ENCODE measurements around the gene HIF3A.

Gene HIF3A

DNA sequence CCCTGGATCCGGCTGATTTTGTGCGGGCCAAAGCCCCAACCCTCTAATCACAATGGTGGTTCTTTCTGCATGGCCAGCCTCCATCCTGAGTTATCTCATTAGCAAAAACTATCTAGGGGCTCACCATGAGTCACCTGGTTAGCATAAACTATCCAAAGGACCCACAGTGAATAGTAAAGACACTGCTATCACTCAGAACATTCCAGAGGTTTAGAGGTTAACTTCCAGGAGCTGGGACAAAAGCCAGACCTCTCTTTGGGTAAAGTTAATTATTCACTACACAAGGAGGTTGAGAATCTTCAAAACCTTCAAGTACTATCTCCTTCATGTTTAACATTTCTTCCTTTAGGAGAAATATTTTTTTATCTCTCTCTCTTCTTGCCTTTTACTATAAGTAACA, 31.2 kb downstream of the HIF3A start:
- no peak for DNase-seq (ENCODE audit: low spot score)

DNA sequence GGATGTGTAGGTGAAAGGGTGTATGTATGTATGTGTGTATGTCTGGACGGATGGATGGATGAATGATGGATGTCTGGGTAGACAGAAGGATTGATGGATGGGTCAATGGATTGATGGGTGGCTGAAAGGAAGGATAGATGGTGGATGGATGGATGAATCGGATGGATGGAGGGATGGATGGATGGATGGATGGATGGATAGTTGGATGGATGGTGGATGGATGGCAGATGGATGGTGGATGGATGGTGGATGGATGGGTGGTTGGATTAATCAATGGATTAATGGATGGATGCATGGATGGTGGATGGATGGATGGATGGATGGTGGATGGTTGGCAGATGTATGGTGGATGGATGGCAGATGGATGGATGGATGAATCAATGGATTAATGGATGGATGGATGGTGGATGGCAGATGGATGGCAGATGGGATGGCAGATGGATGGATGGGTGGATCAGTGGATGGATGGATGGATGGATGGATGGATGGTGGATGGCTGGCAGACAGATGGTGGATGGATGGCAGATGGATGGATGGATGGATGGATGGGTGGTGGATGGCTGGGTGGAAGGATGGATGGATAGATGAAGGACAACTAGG, 33.6 kb downstream of the HIF3A start:
- no peak for DNase-seq (ENCODE audit: low spot score)

DNA sequence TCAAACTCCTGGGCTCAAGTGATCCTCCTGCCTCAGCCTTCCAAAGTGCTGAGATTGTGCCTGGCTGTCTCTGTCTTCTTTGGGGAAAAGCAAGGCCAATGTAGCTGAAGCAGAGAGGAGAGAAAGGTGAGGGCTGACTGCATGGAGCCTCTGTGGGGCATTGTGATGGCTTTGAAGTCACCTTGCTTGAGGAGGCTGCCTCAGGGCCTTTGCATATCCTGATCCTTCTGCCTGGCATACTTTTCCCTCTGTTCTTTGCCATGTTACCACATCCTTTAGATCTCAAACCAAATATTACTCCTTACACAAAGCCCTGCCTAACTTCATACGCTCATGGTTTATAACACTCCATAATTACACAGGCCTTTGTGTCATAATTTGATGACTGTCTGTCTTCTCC, 40.6 kb downstream of the HIF3A start:
- DNase-seq (ENCODE audit: low spot score), result no peak

DNA sequence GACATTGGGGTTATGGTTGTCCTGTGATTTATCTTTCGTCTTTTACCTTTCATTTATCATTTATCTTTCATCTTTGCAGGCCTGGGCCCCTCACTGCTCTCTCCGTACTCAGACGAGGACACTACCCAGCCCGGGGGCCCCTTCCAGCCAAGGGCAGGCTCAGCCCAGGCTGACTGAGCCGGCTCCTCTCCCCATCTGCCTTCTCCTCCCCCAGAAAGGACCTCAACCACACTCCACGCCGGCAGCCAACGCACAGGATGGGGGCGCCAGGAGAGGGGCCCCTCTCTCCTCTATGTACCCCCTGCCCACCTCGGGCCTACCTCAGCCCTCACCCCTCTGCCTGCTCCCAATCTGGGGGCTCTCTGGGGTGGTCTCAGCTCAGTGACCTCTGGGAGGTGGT, 42.6 kb downstream of the HIF3A start:
- DNase-seq (ENCODE audit: low spot score), result no peak

DNA sequence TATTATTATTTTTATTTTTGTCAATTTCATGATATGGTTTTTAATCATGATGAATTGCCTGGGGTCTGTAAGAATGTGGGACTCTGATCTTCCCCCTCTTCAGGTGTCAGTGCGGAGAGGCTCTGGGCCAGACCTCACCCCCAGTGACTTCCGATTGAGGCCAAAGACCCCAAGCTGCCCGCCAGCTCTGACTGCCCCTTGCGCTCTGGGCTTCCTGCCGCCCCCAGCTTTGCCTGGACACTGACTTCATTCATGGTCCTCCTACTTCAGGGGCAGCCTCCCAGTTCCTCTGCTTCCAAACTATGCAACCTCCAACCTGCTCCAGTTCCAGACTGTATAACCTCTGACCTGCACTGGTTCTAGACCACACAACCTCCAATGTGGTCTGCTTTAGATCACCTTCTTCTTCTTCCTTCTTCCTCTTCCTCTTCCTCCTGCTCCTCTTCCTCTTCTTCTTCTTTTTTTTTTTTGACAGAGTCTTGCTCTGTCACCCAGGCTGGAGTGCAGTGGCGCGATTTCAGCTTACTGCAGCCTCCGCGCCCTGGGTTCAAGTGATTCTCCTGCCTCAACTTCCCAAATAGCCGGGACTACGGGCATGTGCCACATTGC, 43.3 kb downstream of the HIF3A start:
- DNase-seq (ENCODE audit: low spot score), result no peak

DNA sequence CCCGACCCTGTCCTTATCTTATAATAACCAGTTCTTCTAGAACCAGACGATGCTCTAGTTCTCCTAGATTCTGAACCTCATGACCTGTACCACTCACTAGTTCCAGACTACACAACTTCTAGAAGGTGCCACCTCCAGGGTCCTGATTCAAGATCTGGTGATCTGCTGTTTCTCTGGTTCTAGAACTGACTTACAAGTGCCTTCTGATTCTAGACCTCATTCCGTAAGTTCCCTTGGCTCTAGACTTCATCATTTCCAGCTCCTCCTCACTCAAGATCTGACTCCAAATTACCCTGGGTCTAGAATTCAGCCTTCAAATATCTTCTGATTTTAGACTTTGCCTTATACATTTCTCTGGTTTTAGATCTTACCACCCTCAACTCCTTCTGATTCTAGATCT, 45.1 kb downstream of the HIF3A start:
- no peak for DNase-seq (ENCODE audit: low spot score)

DNA sequence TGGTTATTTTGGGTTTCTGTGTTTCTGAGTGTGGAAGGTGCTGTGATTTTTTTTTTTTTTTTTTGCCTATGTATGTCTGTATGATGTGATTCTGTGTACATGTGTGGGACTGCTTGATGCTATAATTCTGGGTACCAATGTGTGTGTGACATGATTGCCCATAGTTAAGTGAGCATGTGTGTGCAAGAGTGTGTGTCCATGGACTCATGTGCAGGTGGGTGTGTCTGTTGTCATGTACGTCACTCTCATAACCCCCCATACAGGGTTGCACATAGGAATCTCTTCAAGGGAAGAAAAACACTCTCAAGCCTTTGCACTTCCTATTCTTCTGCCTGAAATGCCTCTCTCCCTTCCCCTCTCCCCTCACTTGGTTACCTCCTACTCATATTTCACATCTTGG, 47.5 kb downstream of the HIF3A start:
- no peak for DNase-seq (ENCODE audit: low spot score)

DNA sequence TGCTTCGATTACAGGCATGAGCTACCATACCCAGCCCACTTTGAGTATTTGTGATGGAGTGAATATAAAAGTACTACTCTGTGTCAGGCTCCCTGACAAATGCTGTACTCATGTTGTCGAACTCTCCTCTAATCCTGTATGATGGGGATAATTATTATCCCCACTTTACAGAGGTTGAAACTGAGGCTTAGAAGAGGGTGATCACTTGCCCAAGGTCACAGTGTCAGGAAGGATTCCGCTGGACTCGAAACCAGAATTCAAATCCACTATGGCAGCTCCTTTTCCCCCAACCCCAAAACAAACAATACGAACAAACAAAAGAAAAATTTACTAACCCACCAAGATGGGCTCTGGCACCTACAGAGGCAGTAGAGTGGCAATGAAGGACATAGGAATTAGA, 48.3 kb downstream of the HIF3A start:
- no peak for DNase-seq (ENCODE audit: low spot score)

DNA sequence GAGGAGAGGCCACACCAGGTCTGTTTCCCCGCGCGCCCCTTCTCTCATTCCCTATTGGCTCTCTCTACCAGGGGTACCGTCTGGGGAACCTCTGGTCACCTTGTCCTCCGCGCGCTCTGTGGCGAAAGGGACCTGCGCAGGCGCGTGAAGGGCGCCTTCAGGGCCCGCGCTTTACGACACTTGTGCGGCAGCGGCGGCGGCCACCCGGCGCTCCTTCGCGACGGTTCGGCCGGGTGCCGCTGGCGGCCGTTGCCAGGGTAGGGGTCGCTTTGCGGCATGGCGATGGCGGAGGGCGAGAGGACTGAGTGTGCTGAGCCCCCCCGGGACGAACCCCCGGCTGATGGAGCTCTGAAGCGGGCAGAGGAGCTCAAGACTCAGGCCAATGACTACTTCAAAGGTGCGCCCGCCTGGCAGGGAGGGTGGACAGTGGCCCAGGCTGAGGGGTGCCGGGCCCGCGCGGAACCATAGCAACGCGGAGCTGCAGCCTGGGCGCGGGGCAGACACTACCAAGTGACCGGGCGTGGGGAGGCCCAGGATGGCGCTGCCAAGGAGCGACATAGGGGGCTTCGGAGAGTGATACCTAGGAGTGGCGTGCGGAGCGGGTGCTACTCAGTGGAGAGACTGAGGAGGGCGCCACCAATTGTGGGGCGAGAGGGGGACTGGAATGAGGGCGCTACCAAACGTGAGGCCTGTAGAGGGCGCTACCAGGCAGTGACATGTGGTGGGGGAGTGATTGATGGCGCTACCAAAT, 50.2 kb downstream of the HIF3A start, which contains the start of gene PPP5C:
Gene PPP5C, plus strand, starts transcription at position 267 of the 751 bp plus-strand sequence. Its CDS starts 10 bp downstream, at position 277.
- peak; percentile 85 for DNase-seq (ENCODE audit: low spot score)

DNA sequence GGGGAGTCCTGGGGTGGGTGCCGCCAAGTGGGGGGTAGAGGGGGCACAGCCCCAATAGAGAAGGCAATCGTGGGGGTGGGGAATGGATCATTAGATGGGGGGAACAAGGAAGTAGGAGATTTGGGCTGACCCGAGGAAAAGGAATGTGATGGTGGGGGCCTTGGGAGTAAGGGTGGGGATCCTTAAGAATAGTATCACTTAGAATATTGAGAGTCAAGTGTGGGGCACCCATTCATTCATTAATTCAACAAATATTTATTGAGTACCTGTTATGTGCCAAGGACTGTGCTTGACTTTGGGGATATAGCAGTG, 50.7 kb downstream of the HIF3A start:
- no peak for DNase-seq (ENCODE audit: low spot score)

DNA sequence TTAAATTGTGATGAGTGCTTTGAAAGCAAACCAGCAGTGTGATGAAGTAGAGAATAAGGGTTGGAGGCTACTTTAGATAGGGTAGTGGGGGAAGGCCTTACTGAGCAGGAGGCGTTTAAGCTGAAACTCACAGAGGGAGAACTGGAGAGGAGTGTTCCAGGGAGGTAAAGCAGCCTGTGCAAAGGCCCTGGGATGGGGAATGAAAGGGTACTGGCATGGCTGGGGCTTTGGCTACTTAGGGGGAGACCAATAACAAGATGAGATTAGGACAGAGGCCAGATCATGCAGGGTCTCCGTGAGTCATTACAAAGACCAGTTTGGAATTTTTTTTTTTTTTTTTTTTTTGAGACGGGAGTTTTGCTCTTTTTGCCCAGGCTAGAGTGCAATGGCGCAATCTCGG, 51.1 kb downstream of the HIF3A start:
- DNase-seq (ENCODE audit: low spot score), result no peak

DNA sequence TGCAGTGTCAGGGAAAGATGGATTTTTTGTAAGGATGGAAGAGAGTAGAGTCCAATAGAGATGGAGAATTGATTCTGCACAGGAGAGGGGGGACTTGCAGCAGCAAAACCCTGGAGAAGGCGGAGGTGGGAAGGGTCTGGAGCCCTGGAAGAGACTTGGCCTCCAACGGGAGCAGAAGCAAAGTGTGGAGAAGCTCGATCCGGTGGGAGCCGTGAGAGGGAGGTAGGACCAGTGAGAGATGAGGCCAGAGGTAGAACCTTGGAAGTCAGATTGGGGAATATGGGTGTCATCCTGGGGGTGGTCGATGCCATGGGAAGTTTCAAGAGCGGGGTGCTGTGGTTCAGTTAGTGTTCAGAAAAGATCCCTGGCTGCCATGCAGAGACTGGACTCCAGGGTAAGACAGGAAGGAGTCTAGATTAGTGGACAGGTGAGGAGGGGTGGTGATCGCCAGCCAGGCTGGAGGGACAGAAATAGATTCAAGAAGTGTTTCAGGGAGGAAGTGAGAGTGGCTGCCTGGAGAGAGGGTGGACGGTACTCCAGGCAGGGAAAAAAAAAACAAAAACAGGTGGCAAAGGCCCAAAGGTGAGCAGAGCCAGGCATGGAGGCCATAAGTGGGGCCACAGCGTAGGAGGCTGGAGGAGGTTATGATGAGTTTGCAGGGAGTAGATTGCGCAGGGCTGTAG, 52.6 kb downstream of the HIF3A start:
- DNase-seq (ENCODE audit: low spot score), result no peak

DNA sequence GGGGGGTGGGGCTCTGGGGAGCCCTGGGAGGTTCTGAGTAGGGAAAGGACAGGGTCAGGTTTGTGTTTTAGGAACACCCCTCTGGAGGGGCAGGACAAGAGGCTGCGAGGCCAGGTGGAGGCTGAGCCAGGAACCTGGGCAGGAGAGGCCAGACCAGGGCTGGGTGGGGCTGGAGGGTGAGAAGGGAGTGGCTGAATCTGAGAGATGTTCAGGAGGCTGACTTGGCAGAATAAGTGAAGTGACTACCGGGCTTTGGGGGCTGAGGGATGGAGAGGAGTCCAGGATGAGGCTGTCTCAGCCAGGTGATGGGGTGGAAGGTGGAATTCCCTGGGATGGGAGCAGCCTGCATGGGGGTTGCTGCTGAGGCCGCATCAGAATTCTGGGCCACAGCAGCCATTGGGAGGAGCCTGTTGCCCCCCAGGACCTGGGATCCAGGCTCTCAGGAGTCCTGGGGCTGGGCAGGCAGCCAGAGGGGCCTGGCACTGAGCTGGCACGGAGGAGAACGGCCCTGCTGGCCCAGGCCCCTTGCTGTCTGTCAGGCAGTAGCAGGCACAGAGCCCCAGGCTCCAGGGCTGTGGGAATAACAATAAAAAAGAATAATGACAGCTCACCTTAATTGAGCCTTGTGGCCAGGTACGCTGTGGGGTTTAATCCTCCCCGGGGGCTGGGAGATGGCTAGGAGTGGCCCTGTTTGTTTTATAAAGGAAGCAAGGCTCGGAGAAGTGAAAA, 53.4 kb downstream of the HIF3A start:
- no peak for DNase-seq (ENCODE audit: low spot score)

DNA sequence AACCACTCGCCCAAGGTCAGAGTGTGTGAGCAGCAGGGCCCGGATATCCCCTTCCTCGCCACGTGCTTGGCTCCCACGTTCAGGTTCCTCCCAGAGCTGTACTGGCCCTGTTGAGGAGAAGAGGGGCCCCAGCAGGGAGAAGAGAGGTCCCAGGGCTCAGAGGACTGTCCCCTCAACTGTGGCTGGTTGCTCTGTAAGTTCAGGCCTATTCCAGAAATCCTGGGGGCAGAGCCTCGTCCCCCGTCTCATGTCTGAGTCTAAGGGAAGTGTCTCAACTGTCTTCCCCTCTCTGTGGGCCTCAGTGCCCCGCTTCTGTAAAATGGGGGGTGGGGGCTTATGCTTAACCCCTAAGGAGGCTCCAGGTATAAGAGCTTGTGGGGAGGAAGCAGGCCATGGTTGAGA, 53.9 kb downstream of the HIF3A start:
- DNase-seq (ENCODE audit: low spot score), result peak; percentile 14

DNA sequence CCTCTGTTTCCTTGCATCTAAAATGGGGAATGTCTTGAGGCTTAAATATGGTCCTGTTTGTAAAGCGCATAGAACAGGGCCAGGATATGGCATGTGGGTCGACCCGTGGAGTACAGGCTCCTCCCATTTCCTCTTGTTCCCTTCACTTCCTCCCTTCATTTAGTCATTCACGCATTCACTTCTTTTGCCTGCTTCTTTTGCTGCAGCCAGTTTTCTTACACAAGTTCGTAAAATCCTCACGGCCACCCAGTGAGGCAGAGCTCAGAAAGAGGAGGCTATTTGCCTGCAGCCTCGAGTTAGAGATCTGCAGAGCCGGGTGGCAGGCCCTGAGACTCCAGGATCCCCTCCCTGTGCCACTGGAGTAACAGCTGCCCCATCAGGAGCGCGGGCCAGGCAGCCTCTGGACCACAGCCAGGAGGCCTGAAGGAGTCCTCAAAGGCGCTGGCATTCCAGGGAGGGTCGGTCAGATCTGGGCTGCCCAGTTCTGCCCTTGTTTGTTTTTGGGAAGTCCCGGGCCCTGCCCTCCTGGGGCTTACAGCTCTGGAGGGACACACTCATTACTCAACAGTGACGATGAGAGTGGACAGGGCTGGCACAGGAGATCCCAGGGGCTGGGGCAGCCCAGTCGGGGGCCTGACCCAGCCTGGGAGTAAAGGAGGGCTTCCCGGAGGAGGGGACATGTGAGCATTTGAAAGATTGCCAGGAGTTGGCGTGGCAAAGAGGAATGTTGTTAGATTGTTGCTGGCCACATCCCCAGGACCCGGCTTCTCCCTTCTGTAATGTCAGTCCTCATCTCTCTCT, 54.6 kb downstream of the HIF3A start:
- peak; percentile 28 for DNase-seq (ENCODE audit: low spot score)

DNA sequence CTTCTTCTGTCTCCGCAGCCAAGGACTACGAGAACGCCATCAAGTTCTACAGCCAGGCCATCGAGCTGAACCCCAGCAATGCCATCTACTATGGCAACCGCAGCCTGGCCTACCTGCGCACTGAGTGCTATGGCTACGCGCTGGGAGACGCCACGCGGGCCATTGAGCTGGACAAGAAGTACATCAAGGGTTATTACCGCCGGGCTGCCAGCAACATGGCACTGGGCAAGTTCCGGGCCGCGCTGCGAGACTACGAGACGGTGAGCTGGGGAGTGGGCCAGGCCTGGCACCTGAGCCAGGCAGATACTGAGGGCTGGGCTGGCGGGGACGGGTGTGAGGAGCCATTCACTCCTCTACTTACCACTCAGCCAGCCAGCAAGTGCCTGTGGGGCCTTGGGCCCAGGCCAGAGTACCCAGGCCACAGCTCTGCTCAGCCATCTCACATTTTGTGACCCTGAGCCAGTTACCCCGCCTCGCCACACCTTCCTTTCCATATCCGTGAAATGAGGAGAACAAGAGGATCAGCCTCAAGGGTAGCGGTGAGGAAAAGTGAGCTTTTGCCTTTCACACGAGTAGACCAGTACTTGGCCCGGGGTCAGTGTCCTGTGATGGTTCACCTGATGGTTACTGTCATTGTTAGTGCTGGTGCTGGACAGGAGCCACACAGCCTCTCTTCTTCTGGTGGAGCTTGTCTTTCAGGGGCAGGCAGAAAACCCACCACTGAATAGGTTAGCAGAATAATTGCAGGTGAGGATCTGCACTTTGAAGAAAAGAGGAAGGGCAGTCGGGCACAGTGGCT, 57.1 kb downstream of the HIF3A start:
- no peak for DNase-seq (ENCODE audit: low spot score)

DNA sequence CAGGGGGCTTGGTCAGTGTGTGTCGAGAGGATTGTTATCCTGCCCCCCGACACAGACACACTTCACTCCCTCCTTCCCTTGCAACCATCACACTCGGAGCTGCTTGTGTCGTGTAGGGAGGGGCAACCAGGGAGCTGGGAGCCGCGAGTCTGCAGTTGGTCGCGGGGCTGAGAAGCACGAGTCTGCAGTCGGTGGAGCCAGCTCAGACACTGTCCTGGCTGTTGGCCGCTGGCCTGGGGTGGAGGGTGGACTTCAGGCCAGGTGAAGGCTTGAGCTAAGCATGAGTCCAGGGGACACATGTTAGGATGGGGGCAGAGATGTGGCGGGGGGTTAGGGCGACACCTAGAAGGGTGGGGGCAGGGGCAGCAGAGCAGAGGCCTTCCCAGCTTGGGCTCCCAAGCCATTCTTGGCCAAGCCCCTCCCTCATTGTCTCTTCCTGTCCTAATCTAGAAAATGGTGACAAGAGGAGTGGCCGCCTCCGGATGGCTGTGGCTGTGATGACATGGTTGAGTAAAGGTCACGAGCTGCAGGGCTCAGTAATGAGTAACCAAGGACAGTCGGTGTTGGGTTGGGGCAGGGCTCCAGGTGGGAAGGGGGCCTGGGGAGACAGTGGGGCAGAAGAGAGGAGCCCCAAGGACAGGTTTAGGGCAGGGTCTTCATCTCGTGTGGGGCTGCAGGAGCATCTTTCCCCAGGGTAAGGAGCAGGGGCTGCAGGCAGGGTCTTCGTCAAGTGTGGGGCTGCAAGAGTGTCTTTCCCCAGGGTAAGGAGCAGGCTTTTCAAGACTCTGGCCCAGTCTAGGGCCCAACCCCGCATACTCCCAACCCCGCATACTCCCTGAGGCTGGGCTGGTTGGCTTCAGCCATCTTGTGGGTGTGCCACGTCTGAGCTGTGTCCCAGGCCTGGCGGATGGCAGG, 58.6 kb downstream of the HIF3A start:
- DNase-seq (ENCODE audit: low spot score), result no peak

DNA sequence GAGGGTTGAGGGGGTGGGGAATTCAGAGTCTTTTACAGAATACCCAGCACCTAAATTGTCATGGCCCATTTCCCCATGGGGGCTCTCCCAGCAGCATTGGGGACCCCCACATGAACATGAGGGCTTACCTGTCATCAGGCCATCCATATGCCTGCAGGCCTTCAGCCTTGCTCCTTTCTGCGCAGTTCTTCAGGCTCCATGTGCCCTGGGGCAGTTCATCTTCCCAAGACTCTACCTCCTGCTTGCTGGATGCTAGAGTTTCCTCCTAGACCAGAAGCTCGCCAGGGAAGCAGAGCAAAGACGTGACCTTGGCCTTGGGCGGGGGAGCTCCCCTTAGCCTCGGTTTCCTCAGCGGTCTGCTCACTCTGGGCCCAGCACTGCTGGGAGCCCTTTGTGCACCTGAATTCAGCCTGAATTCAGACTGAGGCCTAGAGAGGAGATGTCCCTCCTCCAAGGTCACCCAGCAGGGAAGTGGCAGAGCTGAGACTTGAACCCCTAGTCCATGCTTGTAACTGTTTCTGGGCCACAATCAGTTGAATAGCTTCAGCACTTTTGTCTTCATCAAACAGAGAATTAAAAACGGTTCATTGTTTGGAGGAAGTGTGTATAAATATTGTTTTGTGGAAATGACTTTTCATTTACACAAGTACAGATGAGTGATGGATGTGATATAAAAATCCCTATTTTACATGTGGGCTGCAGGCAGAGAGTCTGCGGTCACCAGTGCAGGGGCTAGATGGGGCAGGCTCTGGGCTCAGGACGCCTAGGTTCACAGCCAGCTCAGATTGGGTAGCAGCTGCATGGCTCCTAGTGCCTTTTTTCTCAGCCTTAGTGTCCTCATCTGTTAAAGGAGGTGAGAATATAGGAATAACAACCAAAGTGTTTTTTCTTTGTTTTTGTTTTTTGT, 59.6 kb downstream of the HIF3A start:
- no peak for DNase-seq (ENCODE audit: low spot score)

Data from CD4-positive, alpha-beta T cell treated with Interleukin-15 for 4 hours (primary cell).